GM12878 (cell line): Measurements from ENCODE around the gene HS3ST6. TPM values are rescaled to one million over a fixed set of nuclear protein-coding genes. Genes with fewer than 3 reads are reported as not detected.

ENCODE experiments used
- BCL3 ChIP-seq: IDR thresholded peaks from 2 replicates; pipeline ENCODE4 v1.6.1; 2011; ENCODE audit warnings: borderline replicate concordance, low read depth, mild to moderate bottlenecking, moderate library complexity, low read length; ENCODE audit not compliant: insufficient read depth, poor library complexity, severe bottlenecking
- BRCA1 ChIP-seq: IDR thresholded peaks from 2 replicates; pipeline ENCODE4 v1.6.1; 2011; ENCODE audit warnings: low read depth, low read length, improper control_type of control experiment
- CEBPB ChIP-seq, 2 experiments: fragments of 150-350 bp in 1 of 2; IDR thresholded peaks; 2 replicates each; pipeline ENCODE4 v1.6.1; 2012 to 2014; ENCODE audit warnings: low read depth in 2 of 2, low read length in 2 of 2, borderline replicate concordance in 1 of 2, inconsistent platforms in 1 of 2
- FOXK2 ChIP-seq: fragments of 450-650 bp; IDR thresholded peaks from 2 replicates; pipeline ENCODE4 v1.6.1; 2017; ENCODE audit warnings: mild to moderate bottlenecking, moderate library complexity
- LARP7 ChIP-seq: fragments of 450-650 bp; IDR thresholded peaks from 2 replicates; pipeline ENCODE4 v1.6.1; 2017; ENCODE audit warnings: mild to moderate bottlenecking
- PKNOX1 ChIP-seq: fragments of 450-650 bp; IDR thresholded peaks from 2 replicates; pipeline ENCODE4 v1.6.1; 2016; ENCODE audit warnings: mild to moderate bottlenecking
- SMC3 ChIP-seq: IDR thresholded peaks from 2 replicates; pipeline ENCODE4 v1.6.1; 2011; ENCODE audit warnings: low read length, improper control_type of control experiment, borderline replicate concordance
- TCF3 ChIP-seq: IDR thresholded peaks from 2 replicates; pipeline ENCODE4 v1.6.1; 2012; ENCODE audit warnings: low read depth, mild to moderate bottlenecking, low read length, borderline replicate concordance; ENCODE audit not compliant: insufficient read depth
- USF1 ChIP-seq: IDR thresholded peaks from 2 replicates; pipeline ENCODE4 v1.6.1; 2011; ENCODE audit warnings: borderline replicate concordance, low read depth, mild to moderate bottlenecking, moderate library complexity, mixed read lengths, low read length; ENCODE audit not compliant: insufficient read depth; ENCODE audit errors: extremely low read length
- polyA plus RNA-seq, 11 experiments: library from polyadenylated mRNA; depleted of rRNA in 4 of 11; unstranded in 6 of 11; stranded (reverse) in 5 of 11; fragments of >200 nt; fragmentation: Nextera tagmentation in 4 of 11; fragmentation: Illumina TruSeq in 1 of 11; extraction: Ambion mirVana in 4 of 11; extraction: Trizol in 1 of 11; gene quantifications; 1 replicate in 1 of 11; 2 replicates in 10 of 11; pipeline versions ENCODE4 v1.2.1 to v1.2.3, GENCODE V29; 2011 to 2016; ENCODE audit warnings: inconsistent platforms in 2 of 11, missing spikeins in 2 of 11, low read depth in 1 of 11
- total RNA-seq, 4 experiments: library from RNA; depleted of rRNA in 3 of 4; stranded (reverse); fragments of >200 nt in 3 of 4; fragmentation: Illumina TruSeq in 1 of 4; extraction: Trizol in 1 of 4; gene quantifications; 2 replicates each; pipeline versions ENCODE4 v1.2.1 to v1.2.3, GENCODE V29; 2013 to 2021

The HS3ST6 gene
- total and polyA plus RNA-seq, 10 of the 15 experiments (the other 5 are each of a cell fraction or from before 2014, with no cell fraction given): not detected

DNA sequence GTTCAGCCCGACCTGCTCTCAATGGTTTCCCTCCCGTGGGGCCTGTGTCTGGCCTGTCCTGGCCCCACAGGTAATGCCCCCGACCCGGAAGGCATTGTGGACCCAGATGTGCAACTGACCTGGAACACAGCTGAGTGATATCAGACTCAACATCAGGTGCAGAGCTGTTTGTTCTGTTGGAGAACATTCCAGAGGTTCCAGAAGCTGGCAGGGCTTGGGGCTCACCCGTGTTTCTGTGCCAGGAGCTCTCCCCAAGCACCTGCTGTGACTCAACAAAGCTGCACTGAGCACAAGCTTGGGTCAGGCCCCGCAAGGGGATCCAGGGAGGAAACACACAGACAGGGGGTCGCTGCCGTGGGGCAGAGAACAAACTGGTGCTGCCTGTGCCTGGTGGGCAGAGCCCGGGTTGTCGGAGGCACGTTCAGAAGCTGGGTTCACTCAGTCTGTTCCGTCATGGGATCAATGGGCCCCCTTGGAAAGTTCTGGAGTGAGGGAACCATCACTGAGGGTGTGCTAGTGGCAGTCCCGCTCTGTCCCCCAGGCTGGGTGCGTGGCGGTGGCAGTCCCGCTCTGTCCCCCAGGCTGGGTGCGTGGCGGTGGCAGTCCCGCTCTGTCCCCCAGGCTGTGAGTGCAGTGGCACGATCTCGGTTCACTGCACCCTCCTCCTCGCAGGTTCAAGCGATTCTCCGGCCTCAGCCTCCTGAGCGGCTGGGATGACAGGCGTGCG, 22.1 kb downstream of the HS3ST6 start (continued):
- TF ChIP-seq BCL3: no peak
- TF ChIP-seq CEBPB (IDR thresholded peaks at IDR 0.05; ENCODE audit: borderline replicate concordance in 1 of 2, low read depth in 2 of 2, low read length in 2 of 2): no peak
- no peak for TF ChIP-seq FOXK2
- no peak for TF ChIP-seq USF1
- no peak for TF ChIP-seq TCF3
- TF ChIP-seq LARP7: no peak
- TF ChIP-seq PKNOX1: no peak
- no peak for TF ChIP-seq BRCA1
- no peak for TF ChIP-seq SMC3
